IPS DF 4.7 (cell line): ENCODE measurements around the gene SLCO1A2.

Source experiments
- DNase-seq: peaks from one replicate; pipeline ENCODE4 v3.0.0-alpha.2; 2013; ENCODE audit warnings: low spot score; ENCODE audit errors: extremely low read depth

SLCO1A2 gene

GRCh38 chr12:21328578-21328977, 6.1 kb downstream of the SLCO1A2 start:
- no peak for DNase-seq

- peak; percentile 68 for DNase-seq
Observed at GRCh38 chr12:21324551-21324950, 10.2 kb downstream of the SLCO1A2 start.

- no peak for DNase-seq
Observed at GRCh38 chr12:21323736-21324135, 11.0 kb downstream of the SLCO1A2 start.

- DNase-seq, result no peak
Observed at GRCh38 chr12:21308785-21309184, 25.9 kb downstream of the SLCO1A2 start.

GRCh38 chr12:21305661-21306060, 29.1 kb downstream of the SLCO1A2 start:
- DNase-seq, result no peak

- no peak for DNase-seq
Observed at GRCh38 chr12:21300632-21301031, 34.1 kb downstream of the SLCO1A2 start.

- no peak for DNase-seq
Observed at GRCh38 chr12:21296751-21297406, 37.8 kb downstream of the SLCO1A2 start.

- no peak for DNase-seq
Observed at GRCh38 chr12:21296348-21296747, 38.4 kb downstream of the SLCO1A2 start.

- no peak for DNase-seq
Observed at GRCh38 chr12:21294176-21294575, 40.5 kb downstream of the SLCO1A2 start.

- no peak for DNase-seq
Observed at GRCh38 chr12:21292111-21292510, 42.6 kb downstream of the SLCO1A2 start.

- no peak for DNase-seq
Observed at GRCh38 chr12:21289698-21290097, 45.0 kb downstream of the SLCO1A2 start.

GRCh38 chr12:21276826-21277225, 57.9 kb downstream of the SLCO1A2 start:
- DNase-seq, result no peak

- DNase-seq, result no peak
Observed at GRCh38 chr12:21265932-21266331, 68.8 kb downstream of the SLCO1A2 start.

GRCh38 chr12:21264232-21264631, 70.5 kb downstream of the SLCO1A2 start:
- no peak for DNase-seq

- no peak for DNase-seq
Observed at GRCh38 chr12:21257172-21257571, 77.5 kb downstream of the SLCO1A2 start.

- DNase-seq, result no peak
Observed at GRCh38 chr12:21252070-21252469, 82.6 kb downstream of the SLCO1A2 start.

- no peak for DNase-seq
Observed at GRCh38 chr12:21248679-21249078, 86.0 kb downstream of the SLCO1A2 start.

GRCh38 chr12:21239866-21240265, 94.9 kb downstream of the SLCO1A2 start:
- DNase-seq, result no peak

- DNase-seq, result no peak
Observed at GRCh38 chr12:21234395-21234794, 100.3 kb downstream of the SLCO1A2 start.

- no peak for DNase-seq
Observed at GRCh38 chr12:21223930-21224329, 110.8 kb downstream of the SLCO1A2 start.

GRCh38 chr12:21221778-21222177, 112.9 kb downstream of the SLCO1A2 start:
- no peak for DNase-seq

- DNase-seq, result no peak
Observed at GRCh38 chr12:21221072-21221471, 113.6 kb downstream of the SLCO1A2 start.

- no peak for DNase-seq
Observed at GRCh38 chr12:21220266-21220665, 114.5 kb downstream of the SLCO1A2 start.

GRCh38 chr12:21219206-21219605, 115.5 kb downstream of the SLCO1A2 start:
- DNase-seq, result no peak
